GM12878 (cell line): Measurements from ENCODE around the gene CFDP1. TPM values are rescaled to one million over a fixed set of nuclear protein-coding genes. Genes with fewer than 3 reads are reported as not detected.

ENCODE experiments used
- ATF3 ChIP-seq: IDR thresholded peaks from 2 replicates; pipeline ENCODE4 v1.6.1; 2011; ENCODE audit warnings: low read depth, mild to moderate bottlenecking, low read length, moderate library complexity, borderline replicate concordance; ENCODE audit errors: extremely low read depth
- BHLHE40 ChIP-seq, 2 experiments: fragments of 450-650 bp in 1 of 2; IDR thresholded peaks; 2 replicates each; pipeline ENCODE4 v1.6.1; 2011 to 2017; ENCODE audit warnings: low read depth in 2 of 2, borderline replicate concordance in 1 of 2, improper control_type of control experiment in 1 of 2, low read length in 1 of 2, mild to moderate bottlenecking in 1 of 2
- CEBPB ChIP-seq, 2 experiments: fragments of 150-350 bp in 1 of 2; IDR thresholded peaks; 2 replicates each; pipeline ENCODE4 v1.6.1; 2012 to 2014; ENCODE audit warnings: low read depth in 2 of 2, low read length in 2 of 2, borderline replicate concordance in 1 of 2, inconsistent platforms in 1 of 2
- CHD1 ChIP-seq: IDR thresholded peaks from 2 replicates; pipeline ENCODE4 v1.6.1; 2012; ENCODE audit warnings: low read depth, low read length, improper control_type of control experiment
- CHD2 ChIP-seq: IDR thresholded peaks from 2 replicates; pipeline ENCODE4 v1.6.1; 2011; ENCODE audit warnings: low read depth, low read length, improper control_type of control experiment, borderline replicate concordance
- HCFC1 ChIP-seq: fragments of 150-350 bp; IDR thresholded peaks from 2 replicates; pipeline ENCODE4 v1.6.1; 2014; ENCODE audit warnings: low read length
- MTA2 ChIP-seq: fragments of 450-650 bp; IDR thresholded peaks from 2 replicates; pipeline ENCODE4 v1.6.1; 2016; ENCODE audit warnings: low read depth, mild to moderate bottlenecking, moderate library complexity
- NBN ChIP-seq: fragments of 450-650 bp; IDR thresholded peaks from 2 replicates; pipeline ENCODE4 v1.6.1; 2016
- PKNOX1 ChIP-seq: fragments of 450-650 bp; IDR thresholded peaks from 2 replicates; pipeline ENCODE4 v1.6.1; 2016; ENCODE audit warnings: mild to moderate bottlenecking
- RAD51 ChIP-seq: fragments of 450-650 bp; IDR thresholded peaks from 2 replicates; pipeline ENCODE4 v1.6.1; 2016; ENCODE audit warnings: moderate library complexity, mild to moderate bottlenecking, inconsistent platforms
- RUNX3 ChIP-seq: IDR thresholded peaks from 2 replicates; pipeline ENCODE4 v1.6.1; 2012; ENCODE audit warnings: low read length, inconsistent platforms
- SKIL ChIP-seq: fragments of 450-650 bp; IDR thresholded peaks from 2 replicates; pipeline ENCODE4 v1.6.1; 2017; ENCODE audit warnings: mild to moderate bottlenecking, low read depth, inconsistent platforms; ENCODE audit not compliant: poor library complexity, severe bottlenecking
- STAT1 ChIP-seq: fragments of 450-650 bp; conservative IDR thresholded peaks from 2 replicates; pipeline ENCODE4 v1.6.1; 2014; ENCODE audit warnings: antibody characterized with exemption, mild to moderate bottlenecking
- TCF12 ChIP-seq: IDR thresholded peaks from 2 replicates; pipeline ENCODE4 v1.6.1; 2011; ENCODE audit warnings: low read depth, mild to moderate bottlenecking, low read length
- ZBED1 ChIP-seq: IDR thresholded peaks from 2 replicates; pipeline ENCODE4 v1.6.1; 2016; ENCODE audit warnings: borderline replicate concordance
- ZNF687 ChIP-seq: fragments of 450-650 bp; IDR thresholded peaks from 2 replicates; pipeline ENCODE4 v1.6.1; 2017; ENCODE audit warnings: mild to moderate bottlenecking, moderate library complexity
- polyA plus RNA-seq, 11 experiments: library from polyadenylated mRNA; depleted of rRNA in 4 of 11; unstranded in 6 of 11; stranded (reverse) in 5 of 11; fragments of >200 nt; fragmentation: Nextera tagmentation in 4 of 11; fragmentation: Illumina TruSeq in 1 of 11; extraction: Ambion mirVana in 4 of 11; extraction: Trizol in 1 of 11; gene quantifications; 1 replicate in 1 of 11; 2 replicates in 10 of 11; pipeline versions ENCODE4 v1.2.1 to v1.2.3, GENCODE V29; 2011 to 2016; ENCODE audit warnings: inconsistent platforms in 2 of 11, missing spikeins in 2 of 11, low read depth in 1 of 11
- total RNA-seq, 4 experiments: library from RNA; depleted of rRNA in 3 of 4; stranded (reverse); fragments of >200 nt in 3 of 4; fragmentation: Illumina TruSeq in 1 of 4; extraction: Trizol in 1 of 4; gene quantifications; 2 replicates each; pipeline versions ENCODE4 v1.2.1 to v1.2.3, GENCODE V29; 2013 to 2021
- TF ChIP-seq, protein P1 (sequence below): fragments of 450-650 bp; IDR thresholded peaks from 2 replicates; pipeline ENCODE4 v1.6.1; 2017; ENCODE audit warnings: borderline replicate concordance
- TF ChIP-seq, protein P2 (sequence below): IDR thresholded peaks from 2 replicates; pipeline ENCODE4 v1.6.1; 2011; ENCODE audit warnings: borderline replicate concordance, low read depth, mild to moderate bottlenecking, moderate library complexity, low read length; ENCODE audit not compliant: insufficient read depth, poor library complexity, severe bottlenecking

Gene CFDP1
- total and polyA plus RNA-seq, 10 of the 15 experiments (the other 5 are each of a cell fraction or from before 2014, with no cell fraction given) = 22.3 to 64.8 (median 36.7) TPM

DNA sequence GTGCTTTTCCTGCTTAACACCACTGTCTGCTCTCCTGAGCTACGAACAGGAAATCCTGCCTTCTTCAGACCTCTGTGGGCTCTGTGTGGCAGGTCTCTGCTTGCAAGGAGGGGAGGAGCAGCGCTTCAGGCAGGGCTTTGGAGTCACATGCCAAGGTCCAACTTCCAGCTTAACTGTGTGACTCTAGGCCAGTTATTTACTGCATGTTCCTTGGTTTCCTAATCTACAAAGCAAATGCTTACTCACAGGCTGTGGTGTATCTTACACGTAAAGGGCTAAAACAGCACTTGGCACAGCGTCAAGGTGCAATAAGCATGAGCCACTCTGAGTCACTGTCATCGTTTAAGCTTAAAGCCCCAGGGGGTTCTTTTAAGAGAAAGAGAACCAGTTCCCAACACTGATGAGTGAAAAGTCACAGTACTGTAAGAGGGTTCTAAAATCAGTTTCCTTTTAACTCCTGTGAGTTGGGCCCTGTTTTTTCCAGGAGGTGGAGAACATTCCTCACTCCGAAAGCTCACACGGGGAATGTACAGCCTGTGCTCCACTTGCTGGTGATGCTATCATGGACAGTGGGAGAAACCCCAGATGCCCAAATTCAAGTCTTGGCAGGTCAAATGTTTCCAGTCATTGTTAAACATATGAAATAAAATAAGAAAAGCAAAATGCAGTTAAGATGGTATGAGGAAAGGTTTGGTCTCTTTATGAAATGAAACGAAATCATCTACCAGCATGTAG, 127.8 kb downstream of the CFDP1 start (continued):
- TF ChIP-seq ZNF687 (peak; percentile 78), BHLHE40 (IDR thresholded peaks at IDR 0.05; ENCODE audit: borderline replicate concordance in 1 of 2, low read depth in 2 of 2, low read length in 1 of 2) (peak; percentile 13 to 80; a peak in 2 of 4 replicates), MTA2 (peak; percentile 53; the same call in 1 of the 2 replicates), PKNOX1 (0 out of 2 replicates have a peak, but pooled peaks have one; percentile 14), RUNX3 (peak; percentile 50; the same call in 1 of the 2 replicates), CHD2 (0 out of 2 replicates have a peak, but pooled peaks have one; percentile 33), STAT1 (no peak), ZBED1 (0 out of 2 replicates have a peak, but pooled peaks have one; percentile 33), CHD1 (no peak), HCFC1 (no peak), TCF12 (0 out of 2 replicates have a peak, but pooled peaks have one; percentile 32), SKIL (no peak), NBN (0 out of 2 replicates have a peak, but pooled peaks have one; percentile 68), ATF3 (no peak), RAD51 (peak; percentile 69), CEBPB (IDR thresholded peaks at IDR 0.05; ENCODE audit: borderline replicate concordance in 1 of 2, low read depth in 2 of 2, low read length in 2 of 2) (no peak)
- TF ChIP-seq, protein P1, sequence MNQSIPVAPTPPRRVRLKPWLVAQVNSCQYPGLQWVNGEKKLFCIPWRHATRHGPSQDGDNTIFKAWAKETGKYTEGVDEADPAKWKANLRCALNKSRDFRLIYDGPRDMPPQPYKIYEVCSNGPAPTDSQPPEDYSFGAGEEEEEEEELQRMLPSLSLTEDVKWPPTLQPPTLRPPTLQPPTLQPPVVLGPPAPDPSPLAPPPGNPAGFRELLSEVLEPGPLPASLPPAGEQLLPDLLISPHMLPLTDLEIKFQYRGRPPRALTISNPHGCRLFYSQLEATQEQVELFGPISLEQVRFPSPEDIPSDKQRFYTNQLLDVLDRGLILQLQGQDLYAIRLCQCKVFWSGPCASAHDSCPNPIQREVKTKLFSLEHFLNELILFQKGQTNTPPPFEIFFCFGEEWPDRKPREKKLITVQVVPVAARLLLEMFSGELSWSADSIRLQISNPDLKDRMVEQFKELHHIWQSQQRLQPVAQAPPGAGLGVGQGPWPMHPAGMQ = no peak
- TF ChIP-seq, protein P2, sequence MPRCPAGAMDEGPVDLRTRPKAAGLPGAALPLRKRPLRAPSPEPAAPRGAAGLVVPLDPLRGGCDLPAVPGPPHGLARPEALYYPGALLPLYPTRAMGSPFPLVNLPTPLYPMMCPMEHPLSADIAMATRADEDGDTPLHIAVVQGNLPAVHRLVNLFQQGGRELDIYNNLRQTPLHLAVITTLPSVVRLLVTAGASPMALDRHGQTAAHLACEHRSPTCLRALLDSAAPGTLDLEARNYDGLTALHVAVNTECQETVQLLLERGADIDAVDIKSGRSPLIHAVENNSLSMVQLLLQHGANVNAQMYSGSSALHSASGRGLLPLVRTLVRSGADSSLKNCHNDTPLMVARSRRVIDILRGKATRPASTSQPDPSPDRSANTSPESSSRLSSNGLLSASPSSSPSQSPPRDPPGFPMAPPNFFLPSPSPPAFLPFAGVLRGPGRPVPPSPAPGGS = peak; percentile 93
